MM.1S (cell line): ENCODE results near the gene AGFG1.

Experiments
- DNase-seq: peaks from one replicate; pipeline ENCODE4 v3.0.0-alpha.2; 2015
- H2AFZ ChIP-seq: fragments of 300-600 bp; sonication (generic); 2 replicates; pipeline ENCODE4 v1.6.0; 2016; ENCODE audit warnings: antibody characterized with exemption, low read length
- H3F3A ChIP-seq: fragments of 300-600 bp; sonication (generic); 2 replicates; pipeline ENCODE4 v1.6.1; 2016; ENCODE audit warnings: mild to moderate bottlenecking, antibody characterized with exemption, low read length, moderate library complexity, mixed read lengths; ENCODE audit not compliant: insufficient read depth
- H3K27ac ChIP-seq: fragments of 300-600 bp; sonication (generic); 2 replicates; pipeline ENCODE4 v1.5.1; 2016; ENCODE audit warnings: mild to moderate bottlenecking, low read length
- H3K27me3 ChIP-seq: fragments of 300-600 bp; sonication (generic); replicated peaks from 2 replicates; pipeline ENCODE4 v1.6.0; 2016; ENCODE audit warnings: low read length; ENCODE audit not compliant: insufficient read depth
- H3K36me3 ChIP-seq: fragments of 300-600 bp; sonication (generic); replicated peaks from 2 replicates; pipeline ENCODE4 v1.6.1; 2016; ENCODE audit warnings: mild to moderate bottlenecking, low read length, mixed read lengths; ENCODE audit not compliant: insufficient read depth
- H3K4me1 ChIP-seq: fragments of 300-600 bp; sonication (generic); 2 replicates; pipeline ENCODE4 v1.6.1; 2016; ENCODE audit warnings: low read length, mixed read lengths
- H3K4me2 ChIP-seq: fragments of 300-600 bp; sonication (generic); 2 replicates; pipeline ENCODE4 v1.6.0; 2016; ENCODE audit warnings: low read depth, low read length
- H3K4me3 ChIP-seq: fragments of 300-600 bp; sonication (generic); 2 replicates; pipeline ENCODE4 v1.5.1; 2016; ENCODE audit warnings: low read length, mixed read lengths
- H3K79me2 ChIP-seq: fragments of 300-600 bp; sonication (generic); 2 replicates; pipeline ENCODE4 v1.6.1; 2016; ENCODE audit warnings: mixed run types, low read length, mixed read lengths
- H3K9ac ChIP-seq: fragments of 300-600 bp; sonication (generic); 2 replicates; pipeline ENCODE4 v1.6.1; 2016; ENCODE audit warnings: low read length, mixed read lengths
- H3K9me2 ChIP-seq: fragments of 300-600 bp; sonication (generic); replicated peaks from 2 replicates; pipeline ENCODE4 v1.6.1; 2016; ENCODE audit warnings: mild to moderate bottlenecking, low read length, mixed read lengths; ENCODE audit not compliant: insufficient read depth
- H3K9me3 ChIP-seq: fragments of 300-600 bp; sonication (generic); replicated peaks from 2 replicates; pipeline ENCODE4 v1.6.1; 2016; ENCODE audit warnings: mild to moderate bottlenecking, low read length, mixed read lengths; ENCODE audit not compliant: insufficient read depth
- H4K20me1 ChIP-seq: fragments of 300-600 bp; sonication (generic); 2 replicates; pipeline ENCODE4 v1.6.1; 2016; ENCODE audit warnings: mild to moderate bottlenecking, low read length, moderate library complexity, mixed read lengths; ENCODE audit not compliant: insufficient read depth
- EZH2 ChIP-seq: fragments of 300-600 bp; sonication (generic); optimal IDR thresholded peaks from 2 replicates; pipeline ENCODE3; 2017; ENCODE audit warnings: low read depth, mild to moderate bottlenecking, antibody characterized with exemption, low read length, mixed read lengths
- EZH2phosphoT487 ChIP-seq: fragments of 300-600 bp; sonication (generic); IDR thresholded peaks from 2 replicates; pipeline ENCODE4 v1.6.1; 2018; ENCODE audit warnings: antibody characterized with exemption, low read length
- TF ChIP-seq, protein P1 (sequence below): fragments of 300-600 bp; sonication (generic); IDR thresholded peaks from 2 replicates; pipeline ENCODE4 v1.5.1; 2016; ENCODE audit warnings: antibody characterized with exemption, low read length, mixed read lengths

AGFG1 gene

GRCh38 chr2:227462462-227462951 is 9.4 kb upstream of the AGFG1 start:
- Histone ChIP-seq H4K20me1 (no peaks in the 10 kb centered on the region), H3F3A (no peaks in the 10 kb centered on the region), H3K79me2 (no peaks in the 10 kb centered on the region), H3K9me2 (no peaks in the 10 kb centered on the region), H3K4me3 (no peak overlapping the region), H3K27me3 (no peaks in the 10 kb centered on the region), H2AFZ (no peak overlapping the region), H3K9ac (no peak overlapping the region), H3K27ac (no peak overlapping the region), H3K9me3 (no peaks in the 10 kb centered on the region), H3K4me1 (no peaks in the 10 kb centered on the region), H3K36me3 (no peaks in the 10 kb centered on the region), H3K4me2 (no peak overlapping the region)
- no peak for DNase-seq
- TF ChIP-seq EZH2 (no peak), EZH2phosphoT487 (no peak)
- TF ChIP-seq, protein P1, sequence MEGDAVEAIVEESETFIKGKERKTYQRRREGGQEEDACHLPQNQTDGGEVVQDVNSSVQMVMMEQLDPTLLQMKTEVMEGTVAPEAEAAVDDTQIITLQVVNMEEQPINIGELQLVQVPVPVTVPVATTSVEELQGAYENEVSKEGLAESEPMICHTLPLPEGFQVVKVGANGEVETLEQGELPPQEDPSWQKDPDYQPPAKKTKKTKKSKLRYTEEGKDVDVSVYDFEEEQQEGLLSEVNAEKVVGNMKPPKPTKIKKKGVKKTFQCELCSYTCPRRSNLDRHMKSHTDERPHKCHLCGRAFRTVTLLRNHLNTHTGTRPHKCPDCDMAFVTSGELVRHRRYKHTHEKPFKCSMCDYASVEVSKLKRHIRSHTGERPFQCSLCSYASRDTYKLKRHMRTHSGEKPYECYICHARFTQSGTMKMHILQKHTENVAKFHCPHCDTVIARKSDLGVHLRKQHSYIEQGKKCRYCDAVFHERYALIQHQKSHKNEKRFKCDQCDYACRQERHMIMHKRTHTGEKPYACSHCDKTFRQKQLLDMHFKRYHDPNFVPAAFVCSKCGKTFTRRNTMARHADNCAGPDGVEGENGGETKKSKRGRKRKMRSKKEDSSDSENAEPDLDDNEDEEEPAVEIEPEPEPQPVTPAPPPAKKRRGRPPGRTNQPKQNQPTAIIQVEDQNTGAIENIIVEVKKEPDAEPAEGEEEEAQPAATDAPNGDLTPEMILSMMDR, result no peak

DNA sequence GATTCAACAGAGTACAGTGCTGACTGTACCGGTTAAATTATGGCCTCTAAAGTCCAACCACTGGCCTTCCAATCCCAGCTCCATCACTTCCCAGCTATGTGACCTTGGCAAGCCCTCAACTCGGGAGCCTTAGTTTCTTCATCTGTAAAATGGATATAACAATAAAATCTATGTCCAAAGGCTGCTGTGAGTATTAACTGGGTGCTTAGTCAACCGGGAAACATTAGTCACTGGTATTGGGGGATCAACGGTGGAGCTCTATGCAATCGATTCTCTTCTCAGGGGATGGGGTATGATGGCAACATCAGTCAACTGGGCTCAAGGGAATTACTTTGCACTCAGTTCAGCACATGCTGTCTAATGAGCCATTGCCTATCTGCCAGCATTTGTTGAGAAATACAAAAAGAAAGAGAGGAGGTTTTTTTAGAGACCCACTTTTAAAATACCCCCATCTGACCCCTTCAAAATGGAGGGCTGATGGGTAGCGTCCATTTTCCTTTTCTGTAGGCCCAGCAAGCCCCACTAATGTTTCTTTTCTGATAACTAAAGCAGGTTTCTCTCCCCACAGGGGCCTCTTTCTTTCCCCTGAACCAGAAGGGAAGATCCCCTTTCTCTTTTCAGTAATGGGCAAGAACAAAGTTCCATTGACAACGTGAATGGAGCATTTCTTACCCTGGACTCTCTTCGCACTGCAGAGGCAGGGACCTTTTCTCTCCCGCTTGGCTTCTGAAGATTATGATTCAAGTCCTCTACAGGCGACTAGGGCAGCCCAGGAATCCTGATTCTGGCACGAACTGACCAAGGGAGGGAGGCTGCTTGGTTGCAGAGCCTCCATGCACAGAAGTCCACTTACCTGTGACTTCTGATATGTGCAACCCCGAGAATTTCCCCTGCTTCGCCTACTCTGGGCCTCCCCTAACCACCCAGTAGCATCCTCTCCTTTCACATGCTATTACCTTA is 8.7 kb upstream of the AGFG1 start:
- no peaks in the 10 kb centered on the region for H4K20me1 ChIP-seq
- DNase-seq, result no peak
- no peak overlapping the region for H2AFZ ChIP-seq
- no peak overlapping the region for H3K4me3 ChIP-seq
- H3K36me3 ChIP-seq, result no peaks in the 10 kb centered on the region
- no peaks in the 10 kb centered on the region for H3K4me1 ChIP-seq
- H3K79me2 ChIP-seq, result no peaks in the 10 kb centered on the region
- H3K9ac ChIP-seq, result no peak overlapping the region
- no peaks in the 10 kb centered on the region for H3K27me3 ChIP-seq
- no peak overlapping the region for H3K27ac ChIP-seq
- H3K9me2 ChIP-seq, result no peaks in the 10 kb centered on the region
- no peaks in the 10 kb centered on the region for H3F3A ChIP-seq
- no peaks in the 10 kb centered on the region for H3K9me3 ChIP-seq
- no peak overlapping the region for H3K4me2 ChIP-seq
- TF ChIP-seq, protein P1, result no peak
- no peak for TF ChIP-seq EZH2
- no peak for TF ChIP-seq EZH2phosphoT487

- H3K4me3 ChIP-seq, result no peak overlapping the region
- H3K9me3 ChIP-seq, result no peaks in the 10 kb centered on the region
- TF ChIP-seq EZH2 (no peak), EZH2phosphoT487 (no peak)
- TF ChIP-seq, protein P1, result no peak
- H3K4me1 ChIP-seq, result no peaks in the 10 kb centered on the region
- H2AFZ ChIP-seq, result no peak overlapping the region
- H3K27ac ChIP-seq, result no peak overlapping the region
- H3K9me2 ChIP-seq, result no peaks in the 10 kb centered on the region
- no peaks in the 10 kb centered on the region for H3K79me2 ChIP-seq
- no peaks in the 10 kb centered on the region for H4K20me1 ChIP-seq
- H3K4me2 ChIP-seq, result no peak overlapping the region
- no peaks in the 10 kb centered on the region for H3F3A ChIP-seq
- DNase-seq, result no peak
- no peaks in the 10 kb centered on the region for H3K27me3 ChIP-seq
- H3K36me3 ChIP-seq, result no peaks in the 10 kb centered on the region
- no peak overlapping the region for H3K9ac ChIP-seq
Observed at GRCh38 chr2:227464361-227464760, 7.6 kb upstream of the AGFG1 start.
